HL-60/S4 (cell line): Measurements from ENCODE around the gene APEH.
"Not testable (repeated sequence)": the region's sequence is repeated elsewhere in the genome, so short reads cannot be mapped to it uniquely, and the experiment has no call there.

Source experiments
- in situ Hi-C: fragments of 300-500 bp; cut with MboI; formaldehyde crosslinking; loops from 2 replicates; pipeline ENCODE4 v1.14.3; 2022; ENCODE audit warnings: low sequenced_read_pairs

APEH gene

DNA sequence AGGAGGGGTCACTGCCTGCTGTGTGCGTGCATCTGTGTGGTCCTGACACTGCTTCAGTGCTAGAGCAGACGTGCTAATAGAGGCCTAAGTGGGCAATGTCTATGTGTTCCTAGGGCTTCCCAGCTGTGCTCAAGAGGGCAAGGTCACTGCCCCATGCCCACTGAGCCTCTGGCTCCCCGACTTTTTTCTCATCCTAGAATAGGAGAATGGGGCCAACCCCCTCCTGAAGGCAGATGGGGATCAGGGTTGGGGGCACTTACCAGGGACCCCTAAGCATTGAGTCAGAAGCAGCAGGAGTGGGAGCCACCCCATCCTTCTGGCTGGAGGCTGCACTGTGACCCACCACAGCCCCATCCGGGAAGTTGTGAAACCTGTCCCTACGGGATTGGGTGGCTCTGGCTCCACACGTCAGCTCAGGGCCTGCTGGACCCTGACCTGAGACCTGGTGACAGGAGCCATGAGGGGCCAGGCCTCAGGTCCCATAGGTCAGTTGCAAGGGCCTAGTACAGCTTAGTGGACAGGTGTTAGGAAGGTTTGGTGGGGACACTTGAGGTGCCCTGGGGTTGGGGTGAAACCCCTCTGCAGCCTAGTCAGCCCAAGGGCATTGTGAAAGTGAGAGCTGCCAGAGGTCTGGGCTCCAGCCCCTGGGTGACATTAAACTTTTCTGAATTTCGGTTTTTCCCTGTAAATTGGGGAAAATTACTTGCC, 14.3 kb downstream of the APEH start:
- in situ Hi-C loops: not testable (repeated sequence)

DNA sequence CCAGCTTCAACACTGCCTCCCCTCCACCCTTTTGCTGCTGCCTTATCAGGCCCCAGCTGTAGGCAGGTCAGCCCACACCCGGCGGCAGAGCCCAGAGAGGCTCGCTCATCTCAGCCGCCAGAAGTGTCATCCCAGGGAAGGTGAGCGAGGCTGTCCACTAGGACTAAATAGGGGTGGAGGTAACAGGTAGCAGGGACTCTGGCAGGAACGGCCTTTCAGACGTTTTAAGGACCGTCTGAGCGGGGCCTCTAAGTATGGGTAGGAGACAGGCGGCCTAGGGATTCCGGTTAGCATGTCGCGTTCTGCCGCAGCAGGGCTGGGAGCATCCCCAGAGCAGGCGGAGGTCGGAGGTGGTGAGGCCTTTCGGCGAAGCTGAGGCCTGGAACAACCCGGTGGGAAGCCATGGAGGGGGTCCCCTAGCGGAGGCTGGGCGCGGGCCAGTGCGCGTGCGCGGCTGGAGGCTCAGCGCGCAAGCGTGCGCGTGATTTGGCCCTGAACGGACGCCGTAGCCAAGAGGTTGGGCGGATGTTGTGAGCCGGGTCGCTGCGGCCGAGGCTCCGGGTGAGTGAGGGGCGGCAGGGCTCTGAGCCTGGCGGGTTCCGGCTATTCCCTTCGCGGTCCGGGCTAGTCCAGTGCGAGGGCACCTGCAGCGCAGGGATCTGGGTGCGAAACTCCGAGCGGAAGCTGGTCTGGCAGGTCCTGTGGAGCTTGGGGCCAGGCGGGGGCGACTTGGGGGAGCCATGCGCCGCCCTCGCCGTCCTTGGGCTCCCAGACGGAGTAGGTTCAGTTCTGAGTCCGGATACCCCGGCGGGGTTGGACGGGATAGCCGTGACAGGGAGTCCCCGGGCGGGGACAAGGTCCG, 15.1 kb downstream of the APEH start, which contains the start of the genes MST1 and RNF123:
Gene MST1, minus strand, starts transcription at position 429 of the 862 bp plus-strand sequence. CDS start 783 bp downstream, outside the sequence.
Gene RNF123, plus strand, starts transcription at position 512 of the 862 bp plus-strand sequence. CDS start 1,609 bp downstream, outside the sequence.
- in situ Hi-C loops: no loop called here

DNA sequence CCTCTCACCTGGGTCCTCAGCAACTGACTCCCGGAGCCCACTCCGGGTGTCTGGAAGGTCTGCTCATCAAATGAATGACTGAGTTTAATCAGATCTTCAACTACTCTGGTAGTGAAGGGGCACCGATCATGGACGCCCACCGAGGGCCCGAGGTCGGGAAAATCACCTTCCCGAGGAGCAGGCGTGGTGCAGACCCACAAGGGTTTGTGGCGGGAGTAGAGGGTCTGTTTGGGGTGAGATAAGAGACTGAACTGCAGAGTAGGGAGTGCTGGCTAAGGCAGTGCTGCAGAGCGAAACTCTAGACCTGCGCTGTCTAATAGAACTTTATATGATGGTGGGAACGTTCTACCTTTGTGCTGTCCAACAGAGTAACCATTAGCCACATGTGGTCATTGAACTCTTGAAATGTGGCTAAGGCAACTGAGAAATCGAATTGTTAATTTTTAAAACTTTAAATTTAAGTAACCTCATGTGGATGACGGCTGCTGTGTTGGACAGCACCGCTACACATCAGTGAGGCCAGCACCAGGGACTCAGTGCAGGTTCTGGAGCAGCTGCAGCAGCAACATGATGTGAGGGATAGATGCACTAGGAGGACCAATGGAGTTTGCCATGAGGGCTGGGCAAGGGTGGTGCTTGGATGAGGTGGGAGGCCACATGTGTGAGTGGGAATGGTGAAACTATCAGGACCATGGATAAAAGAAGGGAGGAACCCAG, 15.9 kb downstream of the APEH start:
- in situ Hi-C loops: not testable (repeated sequence)

DNA sequence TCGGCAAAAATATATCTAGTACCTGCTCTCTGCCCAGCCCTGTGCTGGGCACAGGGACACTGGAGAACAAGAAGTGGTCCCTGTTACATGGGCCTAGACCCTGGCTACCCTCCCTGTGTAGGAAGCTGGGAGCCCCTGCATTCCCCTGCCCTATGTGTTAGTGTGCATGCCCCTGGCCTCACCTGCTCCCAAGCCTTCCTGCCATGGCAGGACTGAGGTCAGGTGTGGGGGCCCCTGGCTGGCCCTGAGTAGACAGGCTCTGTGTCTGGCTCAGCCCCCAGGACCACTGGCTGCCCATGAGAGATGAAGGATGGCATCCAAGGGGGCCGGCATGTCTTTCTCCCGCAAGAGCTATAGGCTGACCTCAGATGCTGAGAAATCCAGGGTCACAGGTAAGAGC, 16.7 kb downstream of the APEH start:
- in situ Hi-C loops: not testable (repeated sequence)

DNA sequence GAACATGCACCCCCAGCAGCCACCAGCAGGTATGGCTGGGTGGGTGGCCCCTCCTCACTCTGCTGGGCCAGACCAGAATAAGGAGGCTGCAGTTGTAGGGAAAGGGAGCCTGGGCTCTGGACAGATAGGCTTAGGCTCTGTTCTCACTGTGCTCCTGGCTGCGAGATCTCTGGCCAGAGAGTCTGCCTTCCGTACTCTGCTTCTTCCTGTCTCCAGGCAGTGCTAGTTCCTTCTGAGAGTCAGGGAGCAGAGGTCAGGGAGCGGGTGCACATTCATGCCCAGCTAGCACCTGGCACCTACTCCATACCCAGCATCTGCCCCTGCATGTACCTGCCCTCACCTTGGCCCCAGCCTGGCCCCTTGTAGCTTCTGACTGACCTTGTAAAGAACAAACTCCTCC, 17.3 kb downstream of the APEH start:
- in situ Hi-C loops: not testable (repeated sequence)

DNA sequence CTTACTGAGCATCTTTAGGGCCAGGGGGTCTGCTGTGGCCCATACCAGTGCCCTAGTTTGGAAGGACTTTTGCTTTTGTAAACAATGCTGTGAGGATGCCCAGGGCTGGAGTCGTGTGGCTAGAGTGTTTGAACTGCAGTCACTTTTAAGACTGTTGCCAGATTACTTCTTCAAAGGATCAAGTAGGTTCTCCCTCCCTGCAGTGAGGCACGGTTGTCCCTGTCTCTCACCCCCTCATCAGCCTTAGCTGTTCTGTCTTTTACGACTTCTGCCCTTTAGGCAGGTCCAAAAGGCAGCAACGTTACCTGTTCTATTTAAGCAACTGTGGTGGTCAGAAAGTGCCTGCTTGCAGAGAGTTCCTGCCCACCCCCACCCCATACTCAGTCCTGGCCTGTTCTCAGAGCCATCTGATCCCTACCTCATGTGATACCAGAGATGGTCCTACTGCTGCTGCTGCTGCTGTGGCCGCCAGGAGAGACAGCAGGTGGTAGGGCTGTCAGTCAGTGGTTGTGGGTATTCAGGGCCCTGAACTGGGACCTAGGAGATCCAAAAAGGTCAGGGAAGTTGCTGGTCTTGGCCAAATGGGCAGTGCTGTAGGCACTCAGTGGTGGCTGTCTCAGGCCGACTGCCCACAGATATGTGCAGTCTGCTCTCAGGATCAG, 20.4 kb downstream of the APEH start:
- in situ Hi-C loops: not testable (repeated sequence)

DNA sequence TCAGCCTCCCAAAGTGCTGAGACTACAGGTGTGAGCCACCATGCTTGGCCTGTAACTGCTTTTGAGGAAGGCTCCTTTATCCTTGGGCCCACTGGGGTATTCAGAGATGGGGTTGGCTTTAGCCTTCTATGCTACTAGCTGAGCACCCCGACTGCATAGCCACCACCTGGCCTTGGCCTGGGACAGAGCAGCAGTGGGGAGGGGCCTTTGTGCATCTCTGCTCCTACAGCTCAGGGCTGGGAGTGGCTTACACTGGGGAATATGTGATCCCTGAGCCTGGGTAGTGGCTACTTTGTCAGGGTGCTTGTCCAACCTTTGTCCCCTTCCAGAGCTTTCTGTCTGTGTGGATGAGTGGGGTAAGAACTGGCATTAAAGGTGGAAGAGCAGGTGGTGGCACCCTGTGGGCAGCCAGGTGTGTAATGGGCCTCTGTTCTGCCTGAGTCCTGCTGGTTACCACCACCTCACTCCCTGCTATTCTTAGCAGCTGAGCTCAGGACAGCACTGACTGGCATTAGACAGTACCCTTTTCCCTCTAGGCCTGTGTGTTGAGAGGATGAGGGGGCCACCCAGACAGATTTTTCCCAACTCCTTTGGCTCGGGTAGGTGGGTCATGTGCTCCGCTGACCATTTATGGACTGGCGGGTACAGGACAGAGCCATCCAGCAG, 21.3 kb downstream of the APEH start:
- in situ Hi-C loops: not testable (repeated sequence)

DNA sequence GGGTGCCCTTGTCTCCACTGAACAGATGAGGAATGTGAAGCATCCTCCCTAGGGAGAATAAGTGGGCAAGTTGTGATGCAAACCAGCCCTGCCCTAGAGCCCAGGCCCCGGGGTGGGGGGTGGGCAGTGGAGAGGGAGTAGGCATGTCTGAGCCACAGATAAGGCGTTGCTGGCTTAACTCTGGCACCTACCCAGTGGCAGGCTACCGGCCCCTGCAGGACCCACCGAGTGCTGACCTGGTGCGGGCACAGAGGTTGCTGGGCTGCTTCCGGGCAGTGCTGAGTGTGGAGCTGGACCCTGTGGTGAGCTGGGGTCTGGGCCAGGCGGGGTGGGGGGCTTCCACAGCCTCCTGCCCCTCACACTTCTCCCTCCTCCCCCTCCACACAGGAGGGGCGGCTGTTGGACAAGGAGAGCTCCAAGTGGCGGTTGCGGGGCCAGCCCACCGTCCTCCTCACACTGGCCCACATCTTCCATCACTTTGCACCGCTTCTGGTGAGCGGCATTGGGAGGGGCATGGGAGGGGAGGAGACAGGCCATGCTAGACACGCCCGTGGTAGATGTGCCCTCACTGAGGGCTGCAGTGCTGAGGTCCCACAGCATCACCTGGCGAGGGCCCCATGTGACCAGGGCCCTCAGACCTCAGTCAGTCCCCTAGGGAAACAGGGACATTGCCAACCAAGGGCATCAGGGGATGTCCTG, 25.3 kb downstream of the APEH start:
- in situ Hi-C loops: no loop called here

DNA sequence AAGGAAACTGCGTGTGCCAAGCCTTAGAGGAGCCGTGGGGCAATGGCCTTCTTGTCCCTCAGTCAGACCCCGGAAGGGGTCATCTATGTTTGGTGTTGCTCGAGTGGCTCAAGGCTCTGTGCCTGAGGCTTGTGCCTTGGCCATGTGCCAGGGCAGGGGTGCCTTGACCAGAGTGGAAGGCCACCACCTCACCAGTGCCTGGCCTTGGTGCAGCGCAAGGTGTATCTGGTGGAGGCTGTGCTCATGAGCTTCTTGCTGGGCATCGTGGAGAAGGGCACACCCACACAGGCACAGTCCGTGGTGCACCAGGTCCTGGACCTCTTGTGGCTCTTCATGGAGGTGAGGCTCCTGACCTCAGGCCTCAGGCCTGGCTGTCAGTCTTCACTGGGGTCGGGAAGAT, 25.9 kb downstream of the APEH start:
- in situ Hi-C loops: no loop called here

DNA sequence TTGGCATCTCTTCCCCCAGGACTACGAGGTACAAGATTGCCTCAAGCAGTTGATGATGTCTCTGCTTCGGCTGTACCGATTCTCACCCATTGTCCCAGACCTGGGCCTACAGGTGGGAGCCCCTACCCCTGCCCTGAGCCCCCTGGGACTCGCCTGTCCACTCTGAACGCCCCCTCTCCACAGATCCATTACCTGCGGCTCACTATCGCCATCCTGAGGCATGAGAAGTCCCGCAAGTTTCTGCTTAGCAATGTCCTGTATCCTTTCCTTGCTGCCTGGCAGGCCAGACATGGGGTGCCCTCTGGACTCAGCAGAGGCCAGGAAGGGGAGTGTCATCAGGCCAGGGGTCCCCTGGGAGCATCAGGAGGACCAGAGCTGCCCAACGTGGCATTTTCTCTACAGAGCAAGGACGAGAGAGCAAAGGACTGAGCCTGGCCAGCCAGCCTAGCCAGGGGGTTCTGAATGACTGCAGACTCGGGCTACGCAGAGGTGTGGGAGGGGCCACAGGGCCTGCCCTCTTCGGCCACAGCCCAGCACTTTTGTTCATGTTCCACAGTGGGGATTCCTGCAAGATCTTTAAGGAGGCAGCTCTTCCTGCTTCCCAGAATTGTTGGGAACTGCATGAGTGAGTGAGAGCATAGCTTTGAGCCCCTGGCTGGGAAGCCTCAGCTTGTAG, 26.4 kb downstream of the APEH start:
- in situ Hi-C loops: no loop called here

DNA sequence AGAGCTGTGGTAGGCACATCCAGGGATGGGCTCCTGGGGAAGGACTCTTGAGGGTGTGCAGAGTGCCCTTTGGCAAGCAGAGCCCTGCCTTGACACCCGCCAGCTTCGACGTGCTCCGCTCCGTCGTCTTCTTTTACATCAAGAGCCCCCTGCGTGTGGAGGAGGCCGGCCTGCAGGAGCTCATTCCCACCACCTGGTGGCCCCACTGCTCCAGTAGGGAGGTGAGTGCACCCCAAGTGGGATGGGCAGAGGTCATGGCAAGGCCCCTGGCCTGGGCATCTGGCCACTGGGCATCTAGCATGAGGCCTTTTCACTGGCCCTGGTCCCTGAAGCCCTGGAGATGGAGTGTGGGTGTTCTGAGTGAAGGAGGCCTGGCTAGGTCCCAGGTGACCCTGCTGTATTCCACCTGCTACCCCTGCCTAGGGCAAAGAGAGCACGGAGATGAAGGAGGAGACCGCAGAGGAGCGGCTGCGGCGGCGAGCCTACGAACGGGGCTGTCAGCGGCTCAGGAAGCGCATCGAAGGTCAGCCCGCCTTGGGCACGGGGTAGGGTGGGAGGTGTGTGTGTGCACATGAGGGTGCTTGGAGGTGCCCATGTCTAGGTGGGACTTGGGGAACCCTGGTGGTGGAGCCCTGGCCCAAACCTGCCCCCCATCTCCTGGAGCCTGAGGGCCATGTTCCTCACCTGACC, 27.4 kb downstream of the APEH start:
- in situ Hi-C loops: no loop called here

DNA sequence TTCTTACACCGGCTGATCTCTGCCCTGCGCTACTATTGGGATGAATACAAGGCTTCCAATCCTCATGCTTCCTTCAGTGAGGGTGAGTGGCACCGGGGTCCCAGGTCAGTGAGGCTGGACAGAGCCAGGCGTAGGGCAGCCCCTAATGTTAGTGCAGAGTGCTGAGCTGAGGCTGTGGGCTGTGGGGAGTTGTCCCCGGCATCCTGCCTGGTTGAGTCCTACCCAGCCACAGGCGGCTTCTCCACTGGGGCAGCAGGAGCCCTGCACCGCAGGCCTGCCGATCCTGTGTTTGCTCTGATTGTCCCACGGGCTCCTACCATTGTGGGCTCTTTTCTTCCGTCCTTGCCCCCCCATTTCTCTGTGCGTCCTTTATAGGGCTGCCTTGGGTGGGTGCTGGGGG, 28.5 kb downstream of the APEH start:
- in situ Hi-C loops: no loop called here

DNA sequence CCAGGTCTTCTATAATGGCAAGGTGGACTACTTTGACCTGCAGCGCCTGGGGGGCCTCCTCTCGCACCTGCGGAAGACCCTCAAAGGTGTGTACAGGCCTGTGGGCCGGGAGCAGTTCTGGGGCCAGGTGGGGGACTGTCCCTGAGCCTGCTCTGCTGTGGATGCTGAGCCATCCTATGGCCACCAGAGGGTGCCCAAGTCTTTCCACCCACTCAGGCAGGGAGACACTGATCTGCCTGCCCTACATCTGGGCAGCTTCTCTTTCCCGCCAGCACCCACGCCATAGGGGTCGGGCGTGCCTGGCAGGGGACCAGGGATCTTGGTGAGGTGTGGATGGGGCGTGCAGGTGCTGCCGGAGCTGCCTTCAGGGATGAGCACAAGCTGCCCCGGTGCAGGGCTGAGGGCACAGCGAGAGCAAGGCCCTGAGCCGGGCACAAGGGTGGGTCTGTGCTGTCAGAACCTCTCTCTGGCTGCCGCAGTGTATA, 29.3 kb downstream of the APEH start:
- in situ Hi-C loops: no loop called here

DNA sequence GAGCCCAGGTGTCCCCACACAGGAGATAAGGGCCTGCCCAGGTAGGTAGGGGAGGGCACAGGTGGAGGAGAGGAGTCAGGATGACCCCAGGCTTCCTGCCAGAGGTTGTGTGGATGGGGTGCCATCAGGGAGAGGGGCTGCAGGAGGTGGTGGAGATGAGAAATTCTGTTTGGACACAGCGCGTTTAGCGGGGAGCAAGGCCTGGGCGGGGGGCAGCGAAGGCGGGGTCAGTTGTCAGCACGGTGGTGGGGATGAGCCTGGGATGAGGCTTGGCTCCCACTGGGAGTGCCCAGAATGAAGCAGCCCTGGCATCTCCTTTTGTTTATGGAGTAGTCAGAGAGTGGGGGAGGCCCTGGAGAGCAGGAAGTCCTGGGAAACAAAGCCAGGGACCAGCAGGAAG, 29.8 kb downstream of the APEH start:
- in situ Hi-C loops: no loop called here

DNA sequence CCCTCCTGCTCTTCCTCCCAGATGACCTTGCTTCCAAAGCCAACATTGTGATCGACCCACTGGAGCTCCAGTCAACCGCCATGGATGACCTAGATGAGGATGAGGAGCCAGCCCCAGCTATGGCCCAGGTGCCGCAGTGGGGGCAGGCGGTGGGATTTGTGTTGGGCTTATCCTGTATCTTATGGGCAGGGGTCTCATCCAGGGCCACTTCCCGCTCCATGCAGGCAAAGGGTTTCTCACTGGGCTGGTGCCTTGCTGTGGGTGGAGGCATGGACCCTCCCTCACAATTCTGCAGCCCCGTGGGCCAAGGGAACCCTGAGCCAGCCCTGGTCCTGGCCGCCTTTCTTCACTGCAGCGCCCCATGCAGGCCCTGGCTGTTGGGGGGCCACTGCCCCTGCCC, 30.5 kb downstream of the APEH start:
- in situ Hi-C loops: no loop called here

DNA sequence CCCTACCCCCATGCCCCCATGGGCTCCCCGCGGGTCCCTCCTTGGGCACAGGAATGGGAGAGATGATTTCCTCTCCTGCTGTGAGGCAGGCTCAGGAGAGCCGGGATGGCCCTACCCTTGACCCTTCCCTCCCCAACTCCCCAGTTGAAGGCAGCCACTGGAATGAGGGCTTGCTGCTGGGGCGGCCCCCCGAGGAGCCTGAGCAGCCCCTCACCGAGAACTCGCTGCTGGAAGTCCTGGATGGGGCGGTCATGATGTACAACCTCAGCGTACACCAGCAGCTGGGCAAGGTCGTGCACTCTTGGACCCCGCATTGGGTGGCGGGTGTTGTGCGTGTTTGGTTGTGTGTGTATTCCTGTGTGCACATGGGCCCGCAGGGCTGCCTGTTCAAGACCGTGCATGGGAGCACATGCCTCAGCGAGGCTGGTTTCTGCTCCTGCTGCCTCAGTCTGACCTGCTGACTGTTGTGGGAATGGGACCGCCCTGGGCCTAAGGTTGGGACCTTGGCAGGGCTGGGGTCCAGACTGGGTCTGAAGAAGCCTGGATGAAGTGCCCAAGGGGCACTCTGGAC, 31.3 kb downstream of the APEH start:
- in situ Hi-C loops: no loop called here

DNA sequence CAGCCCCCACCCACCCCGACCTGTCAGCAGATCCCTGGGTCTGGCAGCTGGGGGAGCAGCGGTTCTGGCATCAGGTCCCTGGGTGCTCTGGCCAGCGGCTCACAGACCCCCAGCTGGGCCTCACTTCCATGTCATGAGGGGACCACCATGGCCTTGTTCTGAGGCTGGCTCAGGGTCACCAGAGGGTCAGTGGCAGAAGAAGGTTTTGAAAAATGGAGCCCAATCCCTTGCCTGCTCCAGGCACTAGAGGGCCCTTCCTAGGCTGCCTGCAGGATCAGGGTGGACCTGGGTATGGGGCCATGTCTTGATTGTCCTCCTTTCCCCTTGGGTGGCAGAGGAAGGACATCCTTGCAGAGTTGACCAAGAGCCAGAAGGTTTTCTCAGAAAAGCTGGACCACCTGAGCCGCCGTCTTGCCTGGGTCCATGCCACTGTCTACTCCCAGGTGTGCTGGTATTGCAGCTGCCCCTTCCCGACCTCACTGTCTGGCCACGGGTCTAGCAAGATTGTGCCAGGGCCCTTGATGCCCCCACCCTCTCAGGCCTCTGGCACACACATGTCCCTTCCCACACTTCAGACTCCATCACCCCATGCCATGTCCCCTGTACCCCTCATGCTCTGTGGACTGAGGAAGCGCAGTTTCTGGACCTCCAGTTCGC, 32.4 kb downstream of the APEH start:
- in situ Hi-C loops: no loop called here

DNA sequence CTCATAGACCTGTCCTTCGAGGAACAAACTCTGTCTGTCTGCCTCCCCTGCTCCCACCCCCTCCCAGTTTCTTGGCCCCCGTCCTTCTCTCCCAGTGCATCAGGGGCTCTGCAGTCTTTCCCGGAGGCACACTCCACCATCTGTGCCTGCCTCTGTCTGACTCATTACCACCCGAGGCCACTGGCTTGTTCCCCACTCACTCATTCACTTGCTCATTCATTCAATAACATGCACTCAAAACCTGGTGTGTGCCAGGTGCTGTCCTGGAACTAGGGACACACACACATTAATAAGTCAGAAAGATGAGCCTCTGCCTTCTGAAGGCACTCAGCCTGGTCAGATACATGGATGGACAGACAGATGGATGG, 32.9 kb downstream of the APEH start:
- in situ Hi-C loops: no loop called here
